Keratinocyte (primary cell): ENCODE results near the gene HBA2. TPM values are rescaled to one million over a fixed set of nuclear protein-coding genes. Genes with fewer than 3 reads are reported as not detected.

Source experiments
- DNase-seq: peaks from one replicate; pipeline ENCODE4 v3.0.0-alpha.2; 2011; ENCODE audit warnings: low read depth, missing footprints, low spot score
- FAIRE-seq: peaks from 2 replicates; lab custom pipeline; 2011; peaks lifted over from hg19 to GRCh38; lab: Jason Lieb, UNC
- H2AFZ ChIP-seq: 2 replicates; pipeline ENCODE4 v1.6.0; 2012; ENCODE audit warnings: low read length, control low read depth, inconsistent platforms; ENCODE audit not compliant: control insufficient read depth
- H3K27ac ChIP-seq: 2 replicates; pipeline ENCODE4 v1.5.1; 2011; ENCODE audit warnings: low read length; ENCODE audit not compliant: control insufficient read depth, insufficient read depth
- H3K27me3 ChIP-seq: 3 replicates; pipeline ENCODE4 v1.6.0; 2011; ENCODE audit warnings: low read length; ENCODE audit not compliant: control insufficient read depth, insufficient read depth; ENCODE audit errors: extremely low read depth
- H3K36me3 ChIP-seq, 2 experiments: 2 replicates in 1 of 2; 3 replicates in 1 of 2; pipeline ENCODE4 v1.5.1; 2011; ENCODE audit warnings: low read length in 2 of 2, mild to moderate bottlenecking in 1 of 2; ENCODE audit not compliant: control insufficient read depth in 2 of 2, insufficient read depth in 2 of 2; ENCODE audit errors: extremely low read depth in 1 of 2
- H3K4me1 ChIP-seq: 3 replicates; pipeline ENCODE4 v1.5.1; 2011; ENCODE audit warnings: low read length; ENCODE audit not compliant: control insufficient read depth, insufficient read depth; ENCODE audit errors: extremely low read depth
- H3K4me2 ChIP-seq: 3 replicates; pipeline ENCODE4 v1.6.0; 2011; ENCODE audit warnings: low read depth, low read length; ENCODE audit not compliant: control insufficient read depth, insufficient read depth; ENCODE audit errors: extremely low read depth
- H3K4me3 ChIP-seq, 3 experiments: fragments of 200-600 bp in 1 of 3; sonication (generic) in 1 of 3; 2 replicates in 2 of 3; 3 replicates in 1 of 3; pipeline ENCODE4 v1.5.1; 2011 to 2016; ENCODE audit warnings: low read length in 3 of 3, mild to moderate bottlenecking in 3 of 3, control low read depth in 2 of 3, inconsistent platforms in 1 of 3, low read depth in 1 of 3, mixed read lengths in 1 of 3, mixed run types in 1 of 3, moderate library complexity in 1 of 3; ENCODE audit not compliant: control insufficient read depth in 2 of 3, insufficient read depth in 2 of 3; ENCODE audit errors: extremely low read depth in 1 of 3
- H3K79me2 ChIP-seq: 2 replicates; pipeline ENCODE4 v1.6.0; 2012; ENCODE audit warnings: low read length; ENCODE audit not compliant: control insufficient read depth, insufficient read depth
- H3K9ac ChIP-seq: 3 replicates; pipeline ENCODE4 v1.6.0; 2011; ENCODE audit warnings: low read length; ENCODE audit not compliant: control insufficient read depth, insufficient read depth; ENCODE audit errors: extremely low read depth
- H3K9me1 ChIP-seq: 3 replicates; pipeline ENCODE4 v1.6.0; 2011; ENCODE audit warnings: low read length; ENCODE audit not compliant: control insufficient read depth, insufficient read depth; ENCODE audit errors: extremely low read depth
- H3K9me3 ChIP-seq: 2 replicates; pipeline ENCODE4 v1.5.1; 2012; ENCODE audit warnings: low read depth, low read length; ENCODE audit not compliant: control insufficient read depth
- H4K20me1 ChIP-seq: 3 replicates; pipeline ENCODE4 v1.6.0; 2011; ENCODE audit warnings: low read length; ENCODE audit not compliant: control insufficient read depth, insufficient read depth; ENCODE audit errors: extremely low read depth
- EZH2 ChIP-seq: IDR thresholded peaks from one replicate; pipeline ENCODE4 v1.6.1; 2012; ENCODE audit warnings: inconsistent platforms, mild to moderate bottlenecking, low read length, moderate library complexity
- dilution Hi-C: fragments of 300-500 bp; cut with MboI; formaldehyde crosslinking; loops from one replicate; pipeline ENCODE4 v1.7.0; 2020; ENCODE audit warnings: low sequenced_read_pairs; ENCODE audit not compliant: extremely low pct_ligation_motif_present
- polyA plus RNA-seq, 5 experiments: library from polyadenylated mRNA; depleted of rRNA in 3 of 5; stranded (reverse) in 3 of 5; stranded (forward) in 1 of 5; unstranded in 1 of 5; fragments of >200 nt; gene quantifications; 1 replicate in 1 of 5; 2 replicates in 3 of 5; 3 replicates in 1 of 5; pipeline versions ENCODE4 v1.2.1 to v1.2.3, GENCODE V29; 2011 to 2012; ENCODE audit warnings: missing spikeins in 2 of 5, low read depth in 1 of 5, low replicate concordance in 1 of 5
- TF ChIP-seq, protein P1 (sequence below), 3 experiments: IDR thresholded peaks in 1 of 3; conservative IDR thresholded peaks in 1 of 3; optimal IDR thresholded peaks in 1 of 3; 2 replicates in 2 of 3; 3 replicates in 1 of 3; pipeline versions ENCODE3 to v1.5.1; 2011; ENCODE audit warnings: low read length in 3 of 3, mild to moderate bottlenecking in 3 of 3, moderate library complexity in 2 of 3, control low read depth in 1 of 3, inconsistent platforms in 1 of 3; ENCODE audit not compliant: insufficient read depth in 2 of 3; ENCODE audit errors: extremely low read depth in 1 of 3

The HBA2 gene
- polyA plus RNA-seq, 1 donor (not counting 4 experiments of a cell fraction or from before 2014, with no cell fraction given), result not detected

DNA sequence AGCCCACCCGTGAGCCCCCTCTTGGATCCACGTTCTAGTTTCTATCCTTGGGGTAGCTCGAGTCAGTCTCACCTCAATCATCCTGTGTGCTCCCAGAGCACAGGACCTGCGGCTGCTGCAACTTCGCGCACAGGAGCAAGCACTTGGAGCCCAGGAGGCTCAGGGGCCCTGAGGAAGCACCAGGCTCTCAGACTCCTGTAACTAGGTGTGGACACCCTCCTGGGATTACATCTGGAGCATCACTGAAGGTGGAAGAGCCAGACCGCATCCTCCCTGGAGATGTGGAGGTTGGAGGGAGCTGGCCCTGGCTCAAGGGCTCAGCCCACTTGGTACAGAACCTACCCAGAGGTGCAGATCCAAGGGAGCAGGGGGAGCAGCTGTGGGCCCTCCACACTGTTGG is 10.3 kb downstream of the HBA2 start:
- Histone ChIP-seq H3K79me2 (no peaks in the 10 kb centered on the region), H3K4me3 (no peak overlapping the region), H3K9ac (no peak overlapping the region), H3K4me1 (peaks cover 8% of the 10 kb centered on the region), H3K27me3 (peaks cover 29% of the 10 kb centered on the region), H3K36me3 (peaks cover 6 to 11% of the 10 kb centered on the region in 2 experiments), H4K20me1 (no peaks in the 10 kb centered on the region), H2AFZ (no peak overlapping the region), H3K9me1 (no peaks in the 10 kb centered on the region), H3K27ac (no peak overlapping the region), H3K9me3 (no peaks in the 10 kb centered on the region), H3K4me2 (no peak overlapping the region)
- DNase-seq, result no peak
- FAIRE-seq, result no peak
- no peak for TF ChIP-seq EZH2
- TF ChIP-seq, protein P1, sequence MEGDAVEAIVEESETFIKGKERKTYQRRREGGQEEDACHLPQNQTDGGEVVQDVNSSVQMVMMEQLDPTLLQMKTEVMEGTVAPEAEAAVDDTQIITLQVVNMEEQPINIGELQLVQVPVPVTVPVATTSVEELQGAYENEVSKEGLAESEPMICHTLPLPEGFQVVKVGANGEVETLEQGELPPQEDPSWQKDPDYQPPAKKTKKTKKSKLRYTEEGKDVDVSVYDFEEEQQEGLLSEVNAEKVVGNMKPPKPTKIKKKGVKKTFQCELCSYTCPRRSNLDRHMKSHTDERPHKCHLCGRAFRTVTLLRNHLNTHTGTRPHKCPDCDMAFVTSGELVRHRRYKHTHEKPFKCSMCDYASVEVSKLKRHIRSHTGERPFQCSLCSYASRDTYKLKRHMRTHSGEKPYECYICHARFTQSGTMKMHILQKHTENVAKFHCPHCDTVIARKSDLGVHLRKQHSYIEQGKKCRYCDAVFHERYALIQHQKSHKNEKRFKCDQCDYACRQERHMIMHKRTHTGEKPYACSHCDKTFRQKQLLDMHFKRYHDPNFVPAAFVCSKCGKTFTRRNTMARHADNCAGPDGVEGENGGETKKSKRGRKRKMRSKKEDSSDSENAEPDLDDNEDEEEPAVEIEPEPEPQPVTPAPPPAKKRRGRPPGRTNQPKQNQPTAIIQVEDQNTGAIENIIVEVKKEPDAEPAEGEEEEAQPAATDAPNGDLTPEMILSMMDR (optimal IDR thresholded peaks at IDR 0.05 in 1 of 3, IDR thresholded peaks at IDR 0.05 in 1 of 3, conservative IDR thresholded peaks at IDR 0.05 in 1 of 3; ENCODE audit: extremely low read depth in 1 of 3, insufficient read depth in 2 of 3, low read length in 3 of 3), result no peak
- dilution Hi-C loops, result no loop called here

DNA sequence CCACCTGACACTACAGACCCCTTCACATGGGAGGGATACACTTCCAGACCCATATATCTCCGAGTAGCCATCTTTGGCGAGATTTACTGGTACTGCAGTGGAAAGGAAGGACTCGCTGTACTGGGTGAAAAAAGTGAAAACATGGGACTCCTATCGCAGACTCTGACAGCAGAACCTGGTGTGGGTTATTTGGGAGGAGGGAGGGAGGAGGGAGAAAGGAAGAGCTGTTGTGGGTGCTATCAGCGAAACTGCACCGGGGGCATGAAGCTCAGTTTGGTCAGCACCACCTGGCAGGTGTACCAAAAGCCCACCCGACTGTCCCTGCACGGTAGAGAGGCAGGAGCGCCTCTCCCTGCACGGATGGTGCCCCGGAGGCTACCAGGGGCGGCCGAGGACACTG is 12.5 kb downstream of the HBA2 start:
- Histone ChIP-seq H3K9me1 (no peaks in the 10 kb centered on the region), H2AFZ (no peak overlapping the region), H3K9ac (no peak overlapping the region), H3K9me3 (no peaks in the 10 kb centered on the region), H3K4me1 (peaks cover 8% of the 10 kb centered on the region), H3K79me2 (no peaks in the 10 kb centered on the region), H3K27ac (no peak overlapping the region), H4K20me1 (no peaks in the 10 kb centered on the region), H3K4me3 (no peak overlapping the region), H3K36me3 (peaks cover 19 to 20% of the 10 kb centered on the region in 2 experiments), H3K4me2 (no peak overlapping the region), H3K27me3 (peaks cover 10% of the 10 kb centered on the region)
- no peak for FAIRE-seq
- dilution Hi-C loops, result no loop called here
- TF ChIP-seq, protein P1 (optimal IDR thresholded peaks at IDR 0.05 in 1 of 3, IDR thresholded peaks at IDR 0.05 in 1 of 3, conservative IDR thresholded peaks at IDR 0.05 in 1 of 3; ENCODE audit: extremely low read depth in 1 of 3, insufficient read depth in 2 of 3, low read length in 3 of 3), result no peak
- TF ChIP-seq EZH2, result no peak
- DNase-seq, result no peak
